IMR-90 (cell line): ENCODE data around the gene TNS3. TPM values are rescaled to one million over a fixed set of nuclear protein-coding genes. Genes with fewer than 3 reads are reported as not detected.

ENCODE experiments used
- ATAC-seq: fragments of 200-7000 bp; cut with Tn5 transposase; 2 replicates; pipeline ENCODE4 v1.9.1; 2020; ENCODE audit warnings: low read depth, mild to moderate bottlenecking, moderate library complexity
- BruUV-seq: library from RNA; stranded (reverse); fragments of 400-500 nt; replicated peaks from 2 replicates; lab custom pipeline; 2021; lab: Mats Ljungman, UMichigan
- CTCF ChIA-PET: fragments of 300-600 bp; formaldehyde crosslinking; extraction: SDS; loops from one replicate; lab custom pipeline; 2021; ENCODE audit warnings: antibody characterized with exemption; lab: Yijun Ruan, JAX
- POLR2A ChIA-PET: fragments of 300-600 bp; sonication (Branson Sonifier 250); formaldehyde crosslinking; loops from one replicate; lab custom pipeline; 2022; ENCODE audit warnings: antibody characterized with exemption; ENCODE audit not compliant: unreplicated experiment; lab: Charles Lee
- DNase-seq: peaks from one replicate; pipeline ENCODE4 v3.0.0; 2013
- H2AFZ ChIP-seq: replicated peaks from 2 replicates; pipeline ENCODE3; 2013; ENCODE audit warnings: low read length, mild to moderate bottlenecking; ENCODE audit not compliant: poor library complexity
- H2AK5ac ChIP-seq: 2 replicates; pipeline ENCODE4 v1.6.1; 2013; ENCODE audit warnings: low read depth, low read length, inconsistent platforms
- H2AK9ac ChIP-seq: replicated peaks from 2 replicates; pipeline ENCODE3; 2013; ENCODE audit warnings: mild to moderate bottlenecking, low read depth, low read length, moderate library complexity; ENCODE audit not compliant: poor library complexity
- H2BK120ac ChIP-seq: 2 replicates; pipeline ENCODE4 v1.6.1; 2013; ENCODE audit warnings: low read depth, low read length, inconsistent platforms
- H2BK15ac ChIP-seq: 3 replicates; pipeline ENCODE4 v1.6.1; 2013; ENCODE audit warnings: low read depth, low read length, inconsistent platforms
- H2BK20ac ChIP-seq: 2 replicates; pipeline ENCODE4 v1.6.1; 2013; ENCODE audit warnings: low read depth, mild to moderate bottlenecking, inconsistent platforms, low read length, moderate library complexity
- H2BK5ac ChIP-seq: 2 replicates; pipeline ENCODE4 v1.6.1; 2013; ENCODE audit warnings: mild to moderate bottlenecking, low read depth, low read length, inconsistent platforms; ENCODE audit not compliant: poor library complexity, severe bottlenecking
- H3K14ac ChIP-seq: replicated peaks from 2 replicates; pipeline ENCODE4 v1.6.1; 2013; ENCODE audit warnings: low read depth, low read length, inconsistent platforms
- H3K18ac ChIP-seq: 2 replicates; pipeline ENCODE4 v1.6.1; 2013; ENCODE audit warnings: low read depth, low read length, control low read depth
- H3K23ac ChIP-seq: 2 replicates; pipeline ENCODE4 v1.6.1; 2013; ENCODE audit warnings: low read depth, low read length, inconsistent platforms
- H3K27ac ChIP-seq: 2 replicates; pipeline ENCODE4 v1.5.1; 2013; ENCODE audit warnings: mild to moderate bottlenecking, control low read depth, low read length; ENCODE audit not compliant: insufficient read depth
- H3K27me3 ChIP-seq: 2 replicates; pipeline ENCODE4 v1.6.1; 2013; ENCODE audit warnings: low read length; ENCODE audit not compliant: control insufficient read depth, insufficient read depth
- H3K36me3 ChIP-seq: 2 replicates; pipeline ENCODE4 v1.6.1; 2013; ENCODE audit warnings: low read length, mixed read lengths; ENCODE audit not compliant: control insufficient read depth, insufficient read depth
- H3K4ac ChIP-seq: 2 replicates; pipeline ENCODE4 v1.6.1; 2013; ENCODE audit warnings: low read depth, low read length, inconsistent platforms
- H3K4me1 ChIP-seq: 2 replicates; pipeline ENCODE4 v1.6.1; 2013; ENCODE audit warnings: low read length, mixed read lengths; ENCODE audit not compliant: control insufficient read depth, insufficient read depth
- H3K4me2 ChIP-seq: 2 replicates; pipeline ENCODE4 v1.6.1; 2013; ENCODE audit warnings: low read depth, mild to moderate bottlenecking, control low read depth, low read length, moderate library complexity
- H3K4me3 ChIP-seq: 2 replicates; pipeline ENCODE4 v1.5.1; 2013; ENCODE audit warnings: low read depth, mild to moderate bottlenecking, control low read depth, low read length, moderate library complexity; ENCODE audit not compliant: insufficient read depth
- H3K56ac ChIP-seq: 2 replicates; pipeline ENCODE4 v1.6.1; 2013; ENCODE audit warnings: low read length, inconsistent platforms; ENCODE audit not compliant: insufficient read depth; ENCODE audit errors: extremely low read depth
- H3K79me1 ChIP-seq, 2 experiments: 2 replicates each; pipeline ENCODE4 v1.6.1; 2013; ENCODE audit warnings: low read length in 2 of 2, inconsistent platforms in 1 of 2, low read depth in 1 of 2
- H3K9ac ChIP-seq: 2 replicates; pipeline ENCODE4 v1.6.1; 2013; ENCODE audit warnings: low read depth, low read length, control low read depth
- H3K9me1 ChIP-seq: 2 replicates; pipeline ENCODE4 v1.6.1; 2013; ENCODE audit warnings: low read length, inconsistent platforms; ENCODE audit not compliant: insufficient read depth
- H3K9me3 ChIP-seq: 2 replicates; pipeline ENCODE4 v1.6.1; 2013; ENCODE audit warnings: low read length; ENCODE audit not compliant: control insufficient read depth, insufficient read depth
- H4K20me1 ChIP-seq: 2 replicates; pipeline ENCODE4 v1.6.1; 2013; ENCODE audit warnings: low read length, inconsistent platforms; ENCODE audit not compliant: insufficient read depth
- H4K5ac ChIP-seq: 2 replicates; pipeline ENCODE4 v1.6.1; 2013; ENCODE audit warnings: mild to moderate bottlenecking, low read depth, low read length, control low read depth
- H4K8ac ChIP-seq, 2 experiments: 2 replicates each; pipeline ENCODE4 v1.6.1; 2013; ENCODE audit warnings: low read depth in 2 of 2, low read length in 2 of 2, control low read depth in 1 of 2, inconsistent platforms in 1 of 2
- H4K91ac ChIP-seq: 2 replicates; pipeline ENCODE4 v1.6.1; 2013; ENCODE audit warnings: low read depth, low read length, inconsistent platforms; ENCODE audit not compliant: insufficient read depth
- USF2 ChIP-seq: fragments of 150-350 bp; IDR thresholded peaks from 2 replicates; pipeline ENCODE4 v1.6.1; 2017; ENCODE audit warnings: mild to moderate bottlenecking, antibody characterized with exemption, low read length, low read depth
- WGBS, 2 experiments: methylation state at CpG; one replicate each; pipeline versions ENCODE4 v1.1.5 to v1.1.7; 2013; ENCODE audit warnings: missing lambda C conversion rate in 2 of 2; ENCODE audit not compliant: insufficient read length in 1 of 2; ENCODE audit errors: extremely low coverage in 2 of 2; 5-methylcytosine and 5-hydroxymethylcytosine counted together
- dilution Hi-C: fragments of 300-500 bp; cut with HindIII; formaldehyde crosslinking; loops from one replicate; pipeline ENCODE4 v1.14.3; 2018; ENCODE audit warnings: low sequenced_read_pairs; ENCODE audit not compliant: unreplicated experiment
- in situ Hi-C: fragments of 300-500 bp; cut with MboI; formaldehyde crosslinking; loops from 3 replicates; pipeline ENCODE4 v1.14.3; 2019; ENCODE audit warnings: low sequenced_read_pairs, inconsistent platforms, mixed read lengths
- intact Hi-C: fragments of 100-400 bp; cut with micrococcal nuclease; formaldehyde crosslinking; loops from 2 replicates; pipeline ENCODE4 v1.10.0; 2022
- polyA plus RNA-seq, 3 experiments: library from polyadenylated mRNA; depleted of rRNA; stranded (reverse); fragments of >200 nt; gene quantifications; 2 replicates each; pipeline ENCODE4 v1.2.3, GENCODE V29; 2012; ENCODE audit warnings: low replicate concordance in 1 of 3
- total RNA-seq: library from RNA; depleted of rRNA; stranded (reverse); fragments of >200 nt; gene quantifications from 2 replicates; pipeline ENCODE4 v1.2.3, GENCODE V29; 2012

The TNS3 gene
- total and polyA plus RNA-seq, 2 of the 4 experiments (the other 2 are of a cell fraction), result 64.3 to 79.2 TPM

DNA sequence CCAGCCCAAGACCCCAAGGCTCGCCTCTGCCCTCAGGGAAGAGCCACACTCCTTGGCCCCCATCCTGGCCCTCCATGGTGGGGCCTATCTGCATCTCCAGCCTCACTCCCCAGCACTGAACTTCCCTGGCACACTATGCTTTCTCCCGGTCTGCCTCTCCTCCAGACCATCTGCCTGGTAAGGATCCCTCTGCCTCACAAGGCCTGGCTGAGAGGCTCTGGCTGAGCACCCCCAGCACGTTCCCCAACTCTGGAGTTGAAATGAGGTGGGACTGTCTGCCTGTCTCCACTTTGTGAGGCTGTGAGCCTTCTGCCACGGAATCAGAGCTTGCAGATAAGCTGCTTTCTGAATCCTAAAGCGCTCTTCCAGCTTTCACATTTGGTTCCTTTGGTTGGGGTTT lies 220.7 kb downstream of the TNS3 start:
- H3K23ac ChIP-seq, result no peak overlapping the region
- WGBS, 2 experiments, result 80% methylated on average over 1 of the region's 5 CpGs; no CpG with 5 or more reads in 1 of the 2 experiments
- H4K91ac ChIP-seq, result no peak overlapping the region
- H3K4ac ChIP-seq, result peak overlapping the region; percentile 36; the same call in 1 of the 2 replicates
- H2BK5ac ChIP-seq, result no peak overlapping the region
- H3K9ac ChIP-seq, result no peak overlapping the region
- peaks cover 83% of the 10 kb centered on the region for H4K20me1 ChIP-seq
- peak overlapping the region; percentile 11; the same call in 1 of the 2 replicates for H2AK5ac ChIP-seq
- H3K18ac ChIP-seq, result no peak overlapping the region
- H4K5ac ChIP-seq, result no peak overlapping the region
- H3K27ac ChIP-seq, result no peak overlapping the region
- H2BK20ac ChIP-seq, result no peak overlapping the region
- H3K9me3 ChIP-seq, result no peaks in the 10 kb centered on the region
- no peak overlapping the region for H4K8ac ChIP-seq
- no peak overlapping the region for H2BK15ac ChIP-seq
- H3K36me3 ChIP-seq, result peaks cover 22% of the 10 kb centered on the region
- ATAC-seq (no peak), DNase-seq (no peak)
- H3K27me3 ChIP-seq, result no peaks in the 10 kb centered on the region
- no peak overlapping the region for H2BK120ac ChIP-seq
- POLR2A ChIA-PET, result interaction anchor here (0.6 kb wide), 1 partner anchor 425 kb away, joined by 3 read pairs; no protein-coding TSS in a partner anchor
- H3K4me1 ChIP-seq, result peaks cover 10% of the 10 kb centered on the region
- peaks cover 40% of the 10 kb centered on the region for H3K9me1 ChIP-seq
- H3K79me1 ChIP-seq, result peaks cover 57 to 82% of the 10 kb centered on the region in 2 experiments
- no peak overlapping the region for H2AFZ ChIP-seq
- dilution Hi-C loops, result no loop called here
- no peak for TF ChIP-seq USF2
- H3K14ac ChIP-seq, result no peak overlapping the region; the same call in 1 of the 2 replicates
- no peak overlapping the region for H2AK9ac ChIP-seq
- intact Hi-C loops, result loop anchor here (5.0 kb wide), 1 partner anchor 34 kb away; no protein-coding TSS in a partner anchor
- CTCF ChIA-PET, result no interaction called here
- H3K56ac ChIP-seq, result no peak overlapping the region
- in situ Hi-C loops, result no loop called here
- no TSS peak for BruUV-seq
- H3K4me3 ChIP-seq, result no peak overlapping the region
- H3K4me2 ChIP-seq, result no peak overlapping the region
